ENCODE data around the gene CD38.

The CD38 gene

DNA sequence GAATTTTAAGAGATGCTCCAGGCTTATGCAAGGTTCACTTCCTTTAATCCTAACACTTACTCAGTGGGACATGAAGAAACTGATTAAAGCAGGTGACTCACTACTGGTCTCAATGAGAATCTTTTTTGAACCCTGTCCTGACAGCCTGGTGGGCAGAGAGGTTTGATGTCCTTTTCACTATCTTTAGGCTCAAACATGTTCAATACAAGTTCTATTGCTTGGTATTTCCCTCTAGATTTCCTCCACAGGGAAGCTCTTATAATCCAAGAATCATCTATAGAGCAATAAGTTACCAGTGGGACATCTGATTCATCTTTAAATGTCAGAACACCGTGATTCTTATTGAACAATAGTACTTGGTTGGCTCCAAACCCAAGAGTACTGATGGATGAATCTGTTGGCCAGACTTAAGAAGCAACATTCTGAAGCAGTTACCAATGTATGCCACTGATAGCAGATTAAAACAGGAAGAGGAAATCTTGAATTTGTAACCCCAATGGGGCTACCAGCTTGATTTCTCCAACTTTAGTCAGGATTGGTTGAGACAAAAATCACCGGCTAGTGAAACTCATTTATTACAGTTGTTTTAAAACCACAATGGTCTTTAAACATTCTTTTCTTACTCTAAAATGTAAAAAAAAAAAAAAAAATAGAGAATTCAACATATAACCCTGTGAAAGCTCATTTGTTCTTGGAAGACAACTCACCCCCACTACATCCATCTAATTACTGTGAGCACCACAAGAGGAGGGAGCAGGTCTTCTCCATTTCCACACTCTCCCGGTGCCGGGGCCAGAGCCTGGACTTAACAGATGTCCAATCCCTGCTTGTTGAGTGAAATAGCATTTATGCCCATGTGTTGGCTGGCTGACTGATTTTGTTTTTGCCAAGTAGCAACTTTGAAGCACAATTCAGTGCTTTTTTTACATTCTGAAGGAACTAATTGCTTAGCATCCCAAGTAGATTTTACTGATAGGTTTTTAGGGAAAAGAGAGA, 117.1 kb downstream of the CD38 start:
- TF ChIP-seq, protein P1, sequence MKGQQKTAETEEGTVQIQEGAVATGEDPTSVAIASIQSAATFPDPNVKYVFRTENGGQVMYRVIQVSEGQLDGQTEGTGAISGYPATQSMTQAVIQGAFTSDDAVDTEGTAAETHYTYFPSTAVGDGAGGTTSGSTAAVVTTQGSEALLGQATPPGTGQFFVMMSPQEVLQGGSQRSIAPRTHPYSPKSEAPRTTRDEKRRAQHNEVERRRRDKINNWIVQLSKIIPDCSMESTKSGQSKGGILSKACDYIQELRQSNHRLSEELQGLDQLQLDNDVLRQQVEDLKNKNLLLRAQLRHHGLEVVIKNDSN (IDR thresholded peaks at IDR 0.05), result no peak

DNA sequence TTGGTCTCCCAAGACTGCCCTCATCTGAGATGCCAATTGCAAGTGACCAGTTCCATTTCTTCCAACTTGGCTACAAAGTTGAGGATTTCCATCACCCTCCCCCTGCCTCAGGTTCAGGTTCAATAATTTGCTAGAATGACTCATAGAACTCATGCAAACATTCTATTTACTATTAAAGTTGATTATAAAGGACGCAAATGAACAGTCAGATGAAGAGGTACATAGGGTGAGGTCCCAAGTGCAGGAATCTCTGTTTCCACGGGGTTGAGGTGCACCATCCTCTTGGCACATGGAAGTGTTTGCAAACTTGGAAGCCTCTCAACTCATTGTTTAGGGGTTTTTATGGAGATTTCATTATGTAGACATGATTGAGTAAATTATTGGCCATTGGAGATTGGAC, 119.4 kb downstream of the CD38 start:
- TF ChIP-seq TCF12 (IDR thresholded peaks at IDR 0.05; ENCODE audit: low read depth), result 0 out of 2 replicates have a peak, but pooled peaks have one; percentile 39
- TF ChIP-seq, protein P1 (IDR thresholded peaks at IDR 0.05), result no peak
- TF ChIP-seq NFIC (IDR thresholded peaks at IDR 0.05), result peak; percentile 60
- TF ChIP-seq EP300 (IDR thresholded peaks at IDR 0.05; ENCODE audit: borderline replicate concordance), result peak; percentile 75; the same call in 1 of the 2 replicates
- TF ChIP-seq, protein P2, sequence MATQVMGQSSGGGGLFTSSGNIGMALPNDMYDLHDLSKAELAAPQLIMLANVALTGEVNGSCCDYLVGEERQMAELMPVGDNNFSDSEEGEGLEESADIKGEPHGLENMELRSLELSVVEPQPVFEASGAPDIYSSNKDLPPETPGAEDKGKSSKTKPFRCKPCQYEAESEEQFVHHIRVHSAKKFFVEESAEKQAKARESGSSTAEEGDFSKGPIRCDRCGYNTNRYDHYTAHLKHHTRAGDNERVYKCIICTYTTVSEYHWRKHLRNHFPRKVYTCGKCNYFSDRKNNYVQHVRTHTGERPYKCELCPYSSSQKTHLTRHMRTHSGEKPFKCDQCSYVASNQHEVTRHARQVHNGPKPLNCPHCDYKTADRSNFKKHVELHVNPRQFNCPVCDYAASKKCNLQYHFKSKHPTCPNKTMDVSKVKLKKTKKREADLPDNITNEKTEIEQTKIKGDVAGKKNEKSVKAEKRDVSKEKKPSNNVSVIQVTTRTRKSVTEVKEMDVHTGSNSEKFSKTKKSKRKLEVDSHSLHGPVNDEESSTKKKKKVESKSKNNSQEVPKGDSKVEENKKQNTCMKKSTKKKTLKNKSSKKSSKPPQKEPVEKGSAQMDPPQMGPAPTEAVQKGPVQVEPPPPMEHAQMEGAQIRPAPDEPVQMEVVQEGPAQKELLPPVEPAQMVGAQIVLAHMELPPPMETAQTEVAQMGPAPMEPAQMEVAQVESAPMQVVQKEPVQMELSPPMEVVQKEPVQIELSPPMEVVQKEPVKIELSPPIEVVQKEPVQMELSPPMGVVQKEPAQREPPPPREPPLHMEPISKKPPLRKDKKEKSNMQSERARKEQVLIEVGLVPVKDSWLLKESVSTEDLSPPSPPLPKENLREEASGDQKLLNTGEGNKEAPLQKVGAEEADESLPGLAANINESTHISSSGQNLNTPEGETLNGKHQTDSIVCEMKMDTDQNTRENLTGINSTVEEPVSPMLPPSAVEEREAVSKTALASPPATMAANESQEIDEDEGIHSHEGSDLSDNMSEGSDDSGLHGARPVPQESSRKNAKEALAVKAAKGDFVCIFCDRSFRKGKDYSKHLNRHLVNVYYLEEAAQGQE (IDR thresholded peaks at IDR 0.05; ENCODE audit: low read depth), result no peak
- TF ChIP-seq FOXM1 (IDR thresholded peaks at IDR 0.05; ENCODE audit: borderline replicate concordance, low read depth), result peak; percentile 58; the same call in 1 of the 2 replicates

DNA sequence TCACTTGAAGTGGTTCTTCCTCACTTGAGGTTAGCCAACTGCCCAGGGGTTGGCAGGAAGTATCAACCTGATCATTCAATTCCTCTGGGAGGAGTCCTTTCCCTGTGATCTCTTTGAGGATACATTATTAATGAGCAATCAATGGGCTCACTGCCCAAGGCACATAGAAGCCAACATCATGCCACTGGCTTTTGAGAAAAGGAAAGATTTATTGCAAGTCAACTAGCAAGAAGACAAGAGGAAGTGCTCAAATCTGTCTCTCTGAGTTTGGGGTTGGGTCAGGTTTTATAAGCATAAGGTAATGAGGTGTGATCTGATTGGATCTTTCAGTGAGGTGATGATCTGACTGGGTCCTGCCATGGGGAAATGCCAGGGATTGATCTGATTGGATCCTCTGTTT, 120.8 kb downstream of the CD38 start:
- no peak for TF ChIP-seq ZBTB7A (IDR thresholded peaks at IDR 0.05; ENCODE audit: low read depth)
- TF ChIP-seq, protein P1 (IDR thresholded peaks at IDR 0.05), result no peak
- TF ChIP-seq EP300 (IDR thresholded peaks at IDR 0.05; ENCODE audit: borderline replicate concordance), result peak; percentile 49; the same call in 1 of the 2 replicates
- TF ChIP-seq NFIC (IDR thresholded peaks at IDR 0.05), result peak; percentile 54; the same call in 1 of the 2 replicates
- no peak for TF ChIP-seq RAD21 (IDR thresholded peaks at IDR 0.05; ENCODE audit: low read depth)
- TF ChIP-seq, protein P3, sequence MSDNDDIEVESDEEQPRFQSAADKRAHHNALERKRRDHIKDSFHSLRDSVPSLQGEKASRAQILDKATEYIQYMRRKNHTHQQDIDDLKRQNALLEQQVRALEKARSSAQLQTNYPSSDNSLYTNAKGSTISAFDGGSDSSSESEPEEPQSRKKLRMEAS (IDR thresholded peaks at IDR 0.05), result no peak
- TF ChIP-seq YY1 (IDR thresholded peaks at IDR 0.05; ENCODE audit: low read depth), result no peak
- no peak for TF ChIP-seq TAF1 (IDR thresholded peaks at IDR 0.05; ENCODE audit: low read depth)
- no peak for TF ChIP-seq TEAD4 (IDR thresholded peaks at IDR 0.05)
- TF ChIP-seq TCF12 (IDR thresholded peaks at IDR 0.05; ENCODE audit: low read depth), result no peak
- TF ChIP-seq FOXM1 (IDR thresholded peaks at IDR 0.05; ENCODE audit: borderline replicate concordance, low read depth), result no peak
- TF ChIP-seq, protein P2 (IDR thresholded peaks at IDR 0.05; ENCODE audit: low read depth), result no peak
- no peak for TF ChIP-seq EGR1 (IDR thresholded peaks at IDR 0.05)
- no peak for TF ChIP-seq CREB1 (IDR thresholded peaks at IDR 0.05; ENCODE audit: low read depth)
- TF ChIP-seq CEBPB (IDR thresholded peaks at IDR 0.05), result no peak

DNA sequence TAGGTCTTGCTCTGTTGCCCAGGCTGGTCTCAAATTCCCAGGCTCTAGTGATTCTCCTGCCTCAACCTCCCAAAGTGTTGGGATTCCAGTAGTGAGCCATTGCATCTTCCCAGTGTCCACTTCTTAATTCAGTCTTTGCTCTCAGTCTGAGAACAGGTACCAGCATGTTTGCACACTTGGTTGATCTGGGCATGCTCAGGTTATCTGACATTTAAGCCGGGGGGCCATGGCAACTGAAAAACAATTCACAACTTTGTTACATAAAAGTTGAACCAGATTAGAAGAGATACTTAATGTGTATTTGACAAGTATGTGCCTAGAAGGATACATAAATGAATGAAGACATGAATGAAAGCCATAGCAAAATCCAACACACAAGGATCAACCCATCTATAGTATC, 121.4 kb downstream of the CD38 start:
- TF ChIP-seq FOXM1 (IDR thresholded peaks at IDR 0.05; ENCODE audit: borderline replicate concordance, low read depth) (no peak), YY1 (IDR thresholded peaks at IDR 0.05; ENCODE audit: low read depth) (no peak), TEAD4 (IDR thresholded peaks at IDR 0.05) (no peak)

DNA sequence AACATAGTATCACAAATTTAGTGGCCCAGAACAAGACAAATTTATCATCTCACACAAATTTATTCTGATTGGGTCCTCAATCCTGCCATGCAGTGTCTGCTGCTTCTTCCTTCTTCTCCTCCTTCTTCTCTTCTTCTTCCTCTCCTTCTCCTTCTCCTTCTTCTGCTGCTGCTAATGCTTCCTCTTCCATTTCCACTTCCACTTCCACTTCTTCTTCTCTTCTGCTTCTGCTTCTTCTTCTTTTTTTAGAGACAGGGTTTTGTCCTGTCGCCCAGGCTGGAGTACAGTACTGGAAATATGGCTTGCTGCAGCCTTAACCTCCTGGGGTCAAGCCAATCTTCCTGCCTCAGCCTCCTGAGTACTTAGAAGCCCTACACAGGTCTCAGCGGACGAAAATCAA, 122.9 kb downstream of the CD38 start:
- TF ChIP-seq CREB1 (IDR thresholded peaks at IDR 0.05; ENCODE audit: low read depth) (no peak), EGR1 (IDR thresholded peaks at IDR 0.05) (no peak), RAD21 (IDR thresholded peaks at IDR 0.05; ENCODE audit: low read depth) (no peak), CEBPB (IDR thresholded peaks at IDR 0.05) (no peak), TEAD4 (IDR thresholded peaks at IDR 0.05) (no peak), TCF12 (IDR thresholded peaks at IDR 0.05; ENCODE audit: low read depth) (no peak), TAF1 (IDR thresholded peaks at IDR 0.05; ENCODE audit: low read depth) (no peak)
- TF ChIP-seq, protein P1 (IDR thresholded peaks at IDR 0.05), result no peak
- TF ChIP-seq, protein P2 (IDR thresholded peaks at IDR 0.05; ENCODE audit: low read depth), result no peak

All from Ishikawa (cell line).